NCI-H226 (cell line): ENCODE measurements around the gene BTK.

Experiments used
- DNase-seq: peaks from one replicate; pipeline ENCODE4 v3.0.0-alpha.2; 2015

BTK gene

DNA sequence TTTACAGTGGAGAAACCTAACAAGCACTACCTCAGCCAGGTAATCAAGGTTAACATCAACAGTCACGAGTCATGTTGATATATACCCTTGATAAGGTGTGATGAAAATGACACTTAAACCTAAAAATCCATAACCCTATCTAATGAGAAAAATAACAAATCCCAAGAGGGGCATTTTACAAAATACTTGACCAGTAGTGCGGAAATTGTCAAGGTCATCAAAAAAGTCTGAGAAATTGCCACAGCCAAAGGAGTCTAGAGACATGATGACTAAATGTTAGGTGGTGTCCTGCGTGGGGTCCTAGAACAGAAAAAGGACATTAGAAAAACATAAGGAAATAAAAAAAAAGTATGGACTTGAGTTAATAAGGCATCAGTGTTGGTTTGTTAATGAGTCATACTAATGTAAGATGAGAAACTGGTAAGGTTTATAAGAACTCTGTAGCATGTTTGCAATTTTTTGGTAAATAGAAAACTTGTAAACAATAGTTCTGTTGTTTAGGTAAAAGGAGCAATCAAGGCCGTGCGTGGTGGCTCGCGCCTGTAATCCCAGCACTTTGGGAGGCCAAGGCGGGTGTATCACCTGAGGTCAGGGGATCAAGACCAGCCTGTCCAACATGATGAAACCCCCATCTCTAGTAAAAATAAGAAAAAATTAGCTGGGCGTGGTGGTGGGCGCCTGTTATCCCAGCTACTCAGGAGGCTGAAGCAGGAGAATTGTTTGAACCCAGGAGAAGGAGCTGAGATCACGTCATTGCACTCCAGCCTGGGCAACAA, 7.7 kb upstream of the BTK start:
- no peak for DNase-seq

- no peak for DNase-seq
These were observed 5.8 kb upstream of the BTK start for GRCh38 chrX:101391831-101392230.

GRCh38 chrX:101390664-101391525, 4.9 kb upstream of the BTK start, which contains the start of gene RPL36A:
Gene RPL36A (plus strand): TSS chrX:101391011. CDS start chrX:101391044, 33 bp downstream.
- peak; percentile 79 for DNase-seq

DNA sequence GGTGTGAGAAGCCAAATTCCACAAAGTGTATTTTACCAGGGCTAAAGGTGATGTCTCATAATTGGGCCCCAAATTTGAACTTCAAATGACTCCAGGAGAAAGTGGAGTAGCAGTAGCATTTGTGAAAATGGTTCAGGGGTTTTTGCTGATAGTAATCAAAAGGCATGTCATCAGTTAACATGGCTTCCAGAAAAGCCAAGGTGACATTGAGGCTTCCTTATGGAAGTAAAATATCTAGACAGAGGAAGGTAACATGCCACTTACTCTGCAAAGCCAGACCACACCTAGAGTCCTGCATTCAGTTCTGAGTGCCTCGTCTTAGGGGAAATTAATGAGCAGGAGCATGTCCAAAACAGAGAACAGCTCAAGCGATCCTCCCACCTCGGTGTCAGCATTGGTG, 2.6 kb upstream of the BTK start:
- no peak for DNase-seq

DNA sequence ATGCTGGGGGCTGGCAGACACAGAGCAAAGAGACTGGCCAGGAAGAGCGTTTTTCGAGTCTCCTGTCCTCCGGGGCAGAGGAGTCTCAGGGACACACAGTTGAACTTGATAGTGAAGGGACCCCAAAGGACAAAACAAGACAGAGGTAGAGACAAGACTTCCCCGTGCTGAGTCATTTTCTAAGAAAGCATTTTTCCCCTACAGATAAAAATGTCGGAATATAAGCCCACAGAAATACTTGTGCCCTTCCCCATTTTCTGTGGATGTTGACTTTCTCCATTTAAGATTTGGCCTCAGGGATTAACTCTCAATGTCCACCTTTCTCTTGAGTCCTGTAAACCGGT, 523 bp upstream of the BTK start:
- DNase-seq: no peak

- no peak for DNase-seq
These were observed 836 bp downstream of the BTK start for GRCh38 chrX:101385026-101385684.

DNA sequence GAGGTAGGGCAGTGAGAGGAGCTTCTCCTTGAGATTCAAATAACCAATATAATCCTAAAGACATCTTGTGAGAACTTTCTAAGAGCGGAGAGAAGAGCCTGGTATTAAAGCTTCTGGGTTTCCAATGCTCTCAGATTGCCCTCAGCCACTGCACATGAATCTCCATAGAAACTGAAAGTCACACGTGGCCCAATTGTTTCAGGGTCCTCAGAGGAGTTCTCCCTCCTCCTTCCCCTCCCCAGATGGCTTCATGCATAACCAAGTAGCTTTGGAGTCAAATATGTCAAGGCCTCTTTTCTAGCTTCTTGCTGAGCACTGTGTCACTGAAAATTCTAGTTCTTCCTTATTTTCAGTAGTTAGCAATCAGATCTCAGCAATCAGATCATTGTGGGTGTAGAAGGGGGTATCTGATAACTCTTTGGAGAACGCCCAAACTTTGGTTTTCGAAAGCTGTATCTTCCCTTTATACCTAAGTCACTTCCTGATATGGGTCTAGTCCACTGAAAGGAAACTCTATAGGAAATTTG, 2.2 kb downstream of the BTK start:
- no peak for DNase-seq

- no peak for DNase-seq
These were observed 8.4 kb downstream of the BTK start for GRCh38 chrX:101377547-101377946.

DNA sequence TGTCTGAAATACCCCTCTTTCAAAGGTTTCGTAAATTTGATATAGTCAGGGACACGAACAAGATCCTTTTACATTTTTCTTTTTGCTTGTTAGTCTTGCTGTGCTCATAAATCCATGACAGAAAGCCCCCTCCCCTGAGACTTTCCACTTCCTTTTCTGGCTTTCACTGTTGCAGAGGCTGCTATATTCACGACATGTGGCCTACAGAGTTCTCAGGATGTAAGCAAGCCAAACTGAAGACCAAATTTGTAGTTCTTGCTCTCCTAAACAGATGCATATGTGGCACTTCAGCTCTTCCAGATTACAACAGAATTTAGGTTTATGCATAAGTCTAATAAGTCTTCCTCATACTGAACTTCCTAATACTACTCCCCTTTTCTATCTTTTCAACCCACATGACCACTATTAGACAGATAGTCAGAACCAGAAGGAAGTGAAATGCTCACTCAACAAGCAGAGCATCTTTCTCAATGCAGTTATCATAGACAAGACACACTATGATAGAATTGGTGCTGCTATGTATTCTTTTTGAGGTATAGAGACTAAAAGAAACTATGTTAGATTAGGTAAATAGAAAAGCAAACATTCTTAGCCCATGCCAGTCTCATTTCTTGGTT, 15.0 kb downstream of the BTK start:
- DNase-seq: no peak

GRCh38 chrX:101369687-101370086, 16.3 kb downstream of the BTK start:
- no peak for DNase-seq

- DNase-seq: no peak
These were observed 17.2 kb downstream of the BTK start for GRCh38 chrX:101368800-101369199.

- DNase-seq: no peak
These were observed 20.6 kb downstream of the BTK start for GRCh38 chrX:101365301-101365795.

- DNase-seq: no peak
These were observed 23.2 kb downstream of the BTK start for GRCh38 chrX:101362757-101363156.

DNA sequence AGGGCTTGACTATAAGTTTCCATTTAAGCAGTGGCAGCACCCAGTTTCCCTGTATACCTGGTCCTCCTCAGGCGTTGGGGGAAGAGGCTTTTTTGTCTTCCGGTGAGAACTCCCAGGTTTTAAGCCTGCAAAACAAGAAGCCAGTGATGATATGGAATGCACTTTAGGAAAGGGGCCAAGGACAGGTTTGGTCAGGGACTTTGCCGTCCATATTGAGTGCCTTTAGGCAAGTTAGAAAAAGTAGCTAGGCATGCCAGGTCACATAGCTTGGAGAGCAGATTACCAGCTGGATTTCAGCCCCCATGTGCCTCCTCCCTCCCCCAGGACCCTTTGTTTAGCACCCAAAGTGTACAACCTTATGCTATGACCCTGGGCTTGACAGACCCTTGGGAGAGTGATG, 23.9 kb downstream of the BTK start:
- no peak for DNase-seq

DNA sequence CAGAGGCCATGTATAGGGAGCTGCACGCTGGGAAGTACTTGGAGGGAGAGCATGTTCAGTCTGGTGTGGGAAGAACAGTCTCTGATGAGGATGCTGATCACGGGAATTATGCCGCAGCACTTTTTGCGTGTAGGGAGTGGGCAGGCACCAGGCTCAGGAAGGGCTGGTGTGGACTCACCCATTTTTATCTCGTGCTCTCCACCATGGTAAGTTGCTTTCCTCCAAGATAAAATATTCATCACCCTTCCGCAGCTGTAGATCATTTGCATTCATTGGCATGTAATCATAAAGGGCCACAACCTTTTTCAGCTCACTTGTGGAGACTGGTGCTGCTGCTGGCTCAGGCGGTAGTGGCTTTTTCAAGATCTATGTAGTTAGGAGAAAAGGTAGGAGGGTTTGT, 25.6 kb downstream of the BTK start:
- DNase-seq: no peak

- no peak for DNase-seq
These were observed 26.0 kb downstream of the BTK start for GRCh38 chrX:101359966-101360365.

DNA sequence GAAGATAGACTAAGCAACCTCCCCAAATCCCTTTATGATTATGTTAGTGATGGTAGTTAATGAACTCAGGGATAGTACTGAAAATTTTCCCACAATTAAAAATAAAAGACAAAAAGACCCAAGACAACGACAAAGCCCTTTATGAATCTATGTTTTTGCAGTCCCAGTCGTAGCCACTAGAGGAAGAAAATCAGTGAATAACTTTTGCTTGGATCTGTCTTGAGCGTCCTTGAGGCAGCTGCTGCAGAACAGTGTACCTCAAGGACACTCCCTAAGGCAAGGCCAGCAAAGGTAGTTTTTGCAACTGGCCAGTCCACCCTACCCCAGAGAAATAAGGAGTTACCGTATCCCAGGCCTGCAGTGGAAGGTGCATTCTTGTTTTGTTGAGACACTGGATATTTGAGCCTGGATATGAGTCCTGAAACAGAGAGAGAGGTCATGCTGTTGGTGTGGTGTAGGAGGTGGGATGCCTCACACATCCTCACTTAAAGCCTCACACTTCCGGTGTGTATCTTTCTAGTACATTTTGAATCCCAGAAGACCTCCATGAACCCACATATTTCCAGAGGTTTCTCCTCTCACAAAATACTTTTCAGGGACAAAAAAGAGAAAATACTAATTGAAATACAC, 28.7 kb downstream of the BTK start:
- no peak for DNase-seq

DNA sequence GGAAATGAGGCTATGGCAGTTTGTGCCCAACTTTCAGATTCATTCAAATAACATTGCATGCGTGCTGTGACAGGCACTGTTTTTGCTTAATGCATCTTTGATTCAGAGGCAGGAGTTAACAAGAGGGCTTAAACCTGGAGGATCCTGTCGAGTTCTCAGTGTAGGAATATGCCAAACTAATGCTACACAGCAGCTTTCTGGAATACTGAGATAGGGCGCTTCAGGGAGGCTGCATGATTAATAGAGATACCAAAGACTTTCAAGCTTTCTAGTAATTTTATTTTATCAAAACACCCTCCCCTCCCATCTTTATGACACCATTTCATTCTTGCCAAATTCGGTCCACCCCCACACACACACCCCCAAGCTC, 36.8 kb downstream of the BTK start:
- no peak for DNase-seq

GRCh38 chrX:101348452-101349192, 37.4 kb downstream of the BTK start, which contains the start of gene TIMM8A:
Gene TIMM8A (minus strand): TSS chrX:101348742. CDS start chrX:101348664, 78 bp downstream.
- peak; percentile 59 for DNase-seq

DNA sequence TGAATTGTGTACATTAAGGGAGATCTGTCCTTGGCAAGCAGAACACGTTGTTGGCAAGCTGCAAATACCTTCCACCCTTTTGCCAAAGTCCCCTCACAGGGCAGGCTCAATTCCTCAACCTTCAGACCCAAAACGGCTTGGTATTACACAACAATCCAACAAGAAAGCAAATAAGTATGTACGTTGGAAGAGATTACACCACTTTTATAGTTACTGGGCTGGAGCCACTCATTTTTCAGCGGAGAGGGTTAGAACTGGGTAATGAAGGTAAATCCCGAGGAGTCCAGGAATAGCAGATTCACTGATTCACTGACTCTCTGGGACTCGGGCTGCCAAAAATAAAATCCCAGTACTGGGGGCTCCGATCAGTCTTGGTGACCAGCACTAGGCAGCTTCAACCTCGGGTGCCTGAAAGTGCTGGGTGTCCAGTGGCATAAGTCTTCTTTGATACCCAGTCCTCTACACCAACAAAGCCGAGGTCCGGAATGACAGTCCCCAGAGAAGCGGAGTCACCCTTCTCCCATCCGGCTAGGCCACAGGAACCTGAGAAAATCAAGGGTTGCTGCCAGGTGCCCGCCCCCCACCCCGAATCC, 38.0 kb downstream of the BTK start:
- no peak for DNase-seq

GRCh38 chrX:101337776-101338271, 48.2 kb downstream of the BTK start:
- DNase-seq: no peak
